GM12878 (cell line): ENCODE data around the gene SLC5A11. TPM values are rescaled to one million over a fixed set of nuclear protein-coding genes. Genes with fewer than 3 reads are reported as not detected.
A peak's percentile ranks its signal among the peaks of the same experiment; 100 is the strongest.

Source experiments
- ATAC-seq: fragments of 200-7000 bp; cut with Tn5 transposase; 3 replicates; pipeline ENCODE4 v1.9.1; 2020; ENCODE audit warnings: mild to moderate bottlenecking, moderate library complexity
- BruUV-seq: library from RNA; stranded (reverse); fragments of 400-500 nt; replicated peaks from 2 replicates; lab custom pipeline; 2021; lab: Mats Ljungman, UMichigan
- CTCF ChIA-PET: fragments of 300-600 bp; sonication (Branson Sonifier 250); formaldehyde crosslinking; extraction: SDS; loops from one replicate; lab custom pipeline; 2021; ENCODE audit warnings: inconsistent platforms; lab: Yijun Ruan, JAX
- POLR2A ChIA-PET: fragments of 350-600 bp; formaldehyde crosslinking; extraction: SDS; loops from one replicate; lab custom pipeline; 2021; ENCODE audit warnings: inconsistent platforms; lab: Charles Lee
- RAD21 ChIA-PET: fragments of 300-600 bp; sonication (Branson Sonifier 250); formaldehyde crosslinking; loops from one replicate; lab custom pipeline; 2023; ENCODE audit warnings: antibody characterized with exemption; ENCODE audit not compliant: unreplicated experiment; lab: Charles Lee
- SMC1A ChIA-PET: fragments of 300-600 bp; sonication (Branson Sonifier 250); formaldehyde crosslinking; loops from one replicate; lab custom pipeline; 2023; ENCODE audit not compliant: unreplicated experiment, uncharacterized antibody; lab: Charles Lee
- DNase-seq: peaks from one replicate; pipeline ENCODE4 v3.0.0-alpha.2; 2011; ENCODE audit warnings: low read depth, low spot score
- FAIRE-seq: peaks from 3 replicates; lab custom pipeline; 2011; peaks lifted over from hg19 to GRCh38; lab: Jason Lieb, UNC
- H2AFZ ChIP-seq: 2 replicates; pipeline ENCODE4 v1.6.0; 2011; ENCODE audit warnings: low read depth, low read length, control low read depth; ENCODE audit not compliant: control insufficient read depth
- H3K27ac ChIP-seq: 2 replicates; pipeline ENCODE4 v1.5.1; 2011; ENCODE audit warnings: control low read depth; ENCODE audit not compliant: control insufficient read depth, insufficient read depth
- H3K27me3 ChIP-seq, 2 experiments: replicated peaks in 1 of 2; 2 replicates each; pipeline versions ENCODE4 v1.6.0 to v1.6.1; 2011; ENCODE audit warnings: low read length in 1 of 2; ENCODE audit not compliant: control insufficient read depth in 2 of 2, insufficient read depth in 2 of 2
- H3K36me3 ChIP-seq, 2 experiments: 2 replicates each; pipeline ENCODE4 v1.5.1; 2011; ENCODE audit warnings: low read length in 1 of 2; ENCODE audit not compliant: control insufficient read depth in 2 of 2, insufficient read depth in 2 of 2
- H3K4me1 ChIP-seq: 2 replicates; pipeline ENCODE4 v1.6.1; 2011; ENCODE audit warnings: mild to moderate bottlenecking, low read length, moderate library complexity, mixed read lengths; ENCODE audit not compliant: control insufficient read depth, insufficient read depth
- H3K4me2 ChIP-seq: 2 replicates; pipeline ENCODE4 v1.6.0; 2011; ENCODE audit warnings: control low read depth; ENCODE audit not compliant: control insufficient read depth, insufficient read depth
- H3K4me3 ChIP-seq: fragments of 200-600 bp; sonication (generic); 2 replicates; pipeline ENCODE4 v1.5.1; 2016
- H3K79me2 ChIP-seq: 2 replicates; pipeline ENCODE4 v1.6.0; 2011; ENCODE audit warnings: low read length; ENCODE audit not compliant: control insufficient read depth, insufficient read depth
- H3K9ac ChIP-seq: 2 replicates; pipeline ENCODE4 v1.8.0; 2011; ENCODE audit warnings: low read length, control low read depth, mixed read lengths; ENCODE audit not compliant: control insufficient read depth, insufficient read depth
- H3K9me3 ChIP-seq: replicated peaks from 3 replicates; pipeline ENCODE4 v1.5.1; 2011; ENCODE audit warnings: mild to moderate bottlenecking, low read length; ENCODE audit not compliant: control insufficient read depth, insufficient read depth
- H4K20me1 ChIP-seq: 2 replicates; pipeline ENCODE4 v1.6.0; 2011; ENCODE audit not compliant: control insufficient read depth, insufficient read depth
- BRCA1 ChIP-seq: IDR thresholded peaks from 2 replicates; pipeline ENCODE4 v1.6.1; 2011; ENCODE audit warnings: low read depth, low read length, improper control_type of control experiment
- CBFB ChIP-seq: IDR thresholded peaks from 2 replicates; pipeline ENCODE4 v1.6.1; 2016; ENCODE audit warnings: antibody characterized with exemption, low read depth
- CREM ChIP-seq: IDR thresholded peaks from 2 replicates; pipeline ENCODE4 v1.6.1; 2014; ENCODE audit warnings: antibody characterized with exemption, low read depth
- GABPA ChIP-seq: IDR thresholded peaks from 2 replicates; pipeline ENCODE4 v1.6.1; 2014; ENCODE audit warnings: antibody characterized with exemption, low read depth, mild to moderate bottlenecking, inconsistent platforms
- HCFC1 ChIP-seq: fragments of 150-350 bp; IDR thresholded peaks from 2 replicates; pipeline ENCODE4 v1.6.1; 2014; ENCODE audit warnings: low read length
- IKZF2 ChIP-seq, 2 experiments: fragments of 450-650 bp; IDR thresholded peaks; 2 replicates each; pipeline ENCODE4 v1.6.1; 2017; ENCODE audit warnings: mild to moderate bottlenecking in 2 of 2, moderate library complexity in 2 of 2
- LARP7 ChIP-seq: fragments of 450-650 bp; IDR thresholded peaks from 2 replicates; pipeline ENCODE4 v1.6.1; 2017; ENCODE audit warnings: mild to moderate bottlenecking
- RAD21 ChIP-seq: IDR thresholded peaks from 2 replicates; pipeline ENCODE4 v1.6.1; 2011; ENCODE audit warnings: mild to moderate bottlenecking, low read depth, low read length, moderate library complexity; ENCODE audit not compliant: insufficient read depth
- RAD51 ChIP-seq: fragments of 450-650 bp; IDR thresholded peaks from 2 replicates; pipeline ENCODE4 v1.6.1; 2016; ENCODE audit warnings: moderate library complexity, mild to moderate bottlenecking, inconsistent platforms
- SMC3 ChIP-seq: IDR thresholded peaks from 2 replicates; pipeline ENCODE4 v1.6.1; 2011; ENCODE audit warnings: low read length, improper control_type of control experiment, borderline replicate concordance
- ZNF207 ChIP-seq: fragments of 450-650 bp; IDR thresholded peaks from 2 replicates; pipeline ENCODE4 v1.6.1; 2014; ENCODE audit warnings: antibody characterized with exemption, mild to moderate bottlenecking, borderline replicate concordance
- WGBS: methylation state at CpG from one replicate; pipeline ENCODE4 v1.1.6; 2016; ENCODE audit warnings: low lambda C conversion rate; ENCODE audit not compliant: insufficient replicate concordance, insufficient coverage; ENCODE audit errors: missing lambda C conversion rate; 5-methylcytosine and 5-hydroxymethylcytosine counted together
- in situ Hi-C: fragments of 300-500 bp; cut with MboI; formaldehyde crosslinking; loops from 9 replicates; pipeline ENCODE4 v1.14.3; 2018; ENCODE audit warnings: mixed read lengths
- intact Hi-C: fragments of 100-400 bp; cut with micrococcal nuclease; formaldehyde crosslinking; loops from one replicate; pipeline ENCODE4 v1.14.2; 2022; ENCODE audit not compliant: unreplicated experiment
- polyA plus RNA-seq, 11 experiments: library from polyadenylated mRNA; depleted of rRNA in 4 of 11; unstranded in 6 of 11; stranded (reverse) in 5 of 11; fragments of >200 nt; fragmentation: Nextera tagmentation in 4 of 11; fragmentation: Illumina TruSeq in 1 of 11; extraction: Ambion mirVana in 4 of 11; extraction: Trizol in 1 of 11; gene quantifications; 1 replicate in 1 of 11; 2 replicates in 10 of 11; pipeline versions ENCODE4 v1.2.1 to v1.2.3, GENCODE V29; 2011 to 2016; ENCODE audit warnings: inconsistent platforms in 2 of 11, missing spikeins in 2 of 11, low read depth in 1 of 11
- total RNA-seq, 4 experiments: library from RNA; depleted of rRNA in 3 of 4; stranded (reverse); fragments of >200 nt in 3 of 4; fragmentation: Illumina TruSeq in 1 of 4; extraction: Trizol in 1 of 4; gene quantifications; 2 replicates each; pipeline versions ENCODE4 v1.2.1 to v1.2.3, GENCODE V29; 2013 to 2021
- TF ChIP-seq, protein P1 (sequence below): fragments of 450-650 bp; IDR thresholded peaks from 2 replicates; pipeline ENCODE4 v1.6.1; 2014; ENCODE audit warnings: mild to moderate bottlenecking
- TF ChIP-seq, protein P2 (sequence below): IDR thresholded peaks from 2 replicates; pipeline ENCODE4 v1.6.1; 2012; ENCODE audit warnings: improper control_type of control experiment, low read depth, low read length; ENCODE audit not compliant: insufficient replicate concordance
- TF ChIP-seq, protein P3 (sequence below): IDR thresholded peaks from 2 replicates; pipeline ENCODE4 v1.6.1; 2011; ENCODE audit warnings: low read depth, mild to moderate bottlenecking, low read length, moderate library complexity, borderline replicate concordance; ENCODE audit errors: extremely low read depth

SLC5A11 gene
- total and polyA plus RNA-seq, 10 of the 15 experiments (the other 5 are each of a cell fraction or from before 2014, with no cell fraction given) = 0.10 TPM; not detected in 9

DNA sequence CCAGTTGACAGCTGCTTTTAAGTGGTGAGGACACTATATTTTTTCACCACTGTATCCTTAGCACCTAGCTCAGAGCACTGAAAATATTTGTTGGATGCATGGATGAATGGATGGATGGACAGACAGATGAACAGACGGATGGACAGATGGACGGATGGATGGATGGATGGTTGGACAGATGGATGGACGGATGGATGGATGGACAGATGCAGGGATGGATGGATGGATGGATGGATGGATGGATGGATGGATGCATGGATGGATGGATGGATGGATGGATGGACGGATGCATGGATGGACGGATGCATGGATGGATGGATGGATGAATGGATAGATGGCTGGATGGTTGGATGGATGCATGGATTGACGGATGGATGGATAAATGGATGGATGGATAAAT is 12.4 kb upstream of the SLC5A11 start (continued):
- TF ChIP-seq, protein P1, sequence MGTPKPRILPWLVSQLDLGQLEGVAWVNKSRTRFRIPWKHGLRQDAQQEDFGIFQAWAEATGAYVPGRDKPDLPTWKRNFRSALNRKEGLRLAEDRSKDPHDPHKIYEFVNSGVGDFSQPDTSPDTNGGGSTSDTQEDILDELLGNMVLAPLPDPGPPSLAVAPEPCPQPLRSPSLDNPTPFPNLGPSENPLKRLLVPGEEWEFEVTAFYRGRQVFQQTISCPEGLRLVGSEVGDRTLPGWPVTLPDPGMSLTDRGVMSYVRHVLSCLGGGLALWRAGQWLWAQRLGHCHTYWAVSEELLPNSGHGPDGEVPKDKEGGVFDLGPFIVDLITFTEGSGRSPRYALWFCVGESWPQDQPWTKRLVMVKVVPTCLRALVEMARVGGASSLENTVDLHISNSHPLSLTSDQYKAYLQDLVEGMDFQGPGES = no peak
- TF ChIP-seq HCFC1 (no peak), ZNF207 (no peak)

DNA sequence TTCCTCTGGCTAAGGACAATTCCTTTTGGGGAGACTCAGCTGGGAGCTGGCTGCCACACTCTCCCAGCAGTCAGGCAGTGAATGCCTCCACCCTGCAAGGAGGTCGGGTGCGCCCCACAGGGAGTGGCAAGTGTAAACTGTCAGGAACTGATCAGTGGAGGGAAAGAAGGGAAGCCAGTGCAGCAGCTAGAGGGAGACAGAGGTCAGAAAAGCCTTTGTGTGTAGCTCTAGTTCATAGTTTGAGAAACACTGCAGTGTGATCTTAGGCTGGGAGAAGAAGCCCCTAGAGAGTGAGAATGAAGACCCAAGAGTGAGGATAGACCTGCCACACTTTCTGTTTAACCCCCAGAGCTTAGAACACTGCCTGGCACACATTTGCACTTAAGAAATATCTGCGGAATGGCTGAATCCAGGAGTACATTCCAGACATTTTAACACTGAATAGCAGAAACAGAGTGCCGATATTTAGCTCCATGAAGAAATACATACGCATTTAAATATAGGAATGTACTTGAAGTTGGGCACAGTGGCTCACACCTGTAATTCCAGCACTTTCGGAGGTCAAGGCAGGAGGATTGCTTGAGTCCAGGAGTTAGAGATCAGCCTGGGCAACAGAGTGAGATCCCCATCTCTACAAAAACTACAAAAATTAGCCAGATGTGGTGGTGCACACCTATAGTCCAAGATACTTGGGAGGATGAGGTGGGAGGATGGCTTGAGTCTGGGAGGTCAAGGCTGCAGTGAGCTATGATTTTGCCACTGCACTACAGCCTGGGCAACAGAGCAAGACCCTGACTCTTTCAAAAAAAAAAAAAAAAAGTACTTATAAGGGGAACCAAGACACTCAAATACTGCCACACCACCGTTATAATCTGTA is 11.1 kb upstream of the SLC5A11 start:
- H3K4me3 ChIP-seq = no peak overlapping the region
- 81% methylated on average over 7 of the region's 7 CpGs for WGBS
- no TSS peak for BruUV-seq
- no peaks in the 10 kb centered on the region for H3K79me2 ChIP-seq
- H2AFZ ChIP-seq = no peak overlapping the region
- RAD21 ChIA-PET = interaction anchor here (0.6 to 1.4 kb wide), 6 partner anchors 74 to 390 kb away, joined by 3 to 16 read pairs (median 4); no protein-coding TSS in a partner anchor
- no peaks in the 10 kb centered on the region for H3K9me3 ChIP-seq
- in situ Hi-C loops (no loop called here), intact Hi-C loops (loop anchor here (10.0 kb wide), 2 partner anchors 280 to 390 kb away; partner anchors contain the start of gene LCMT1)
- H3K27me3 ChIP-seq = no peaks in the 10 kb centered on the region
- no peak overlapping the region for H3K27ac ChIP-seq
- POLR2A ChIA-PET = no interaction called here
- no peak for FAIRE-seq
- CTCF ChIA-PET = interaction anchor here (0.6 to 1.6 kb wide), 5 partner anchors 64 to 390 kb away, joined by 3 to 16 read pairs (median 4); no protein-coding TSS in a partner anchor
- SMC1A ChIA-PET = interaction anchor here (0.6 to 1.3 kb wide), 3 partner anchors 273 to 391 kb away, joined by 4 to 6 read pairs (median 4); no protein-coding TSS in a partner anchor
- no peak overlapping the region for H3K4me2 ChIP-seq
- no peak overlapping the region for H3K9ac ChIP-seq
- peak; percentile 85 for ATAC-seq
- no peaks in the 10 kb centered on the region for H4K20me1 ChIP-seq
- H3K36me3 ChIP-seq = no peaks in the 10 kb centered on the region; a peak in 1 of 4 replicates
- no peaks in the 10 kb centered on the region for H3K4me1 ChIP-seq
- DNase-seq = no peak
- TF ChIP-seq, protein P2, sequence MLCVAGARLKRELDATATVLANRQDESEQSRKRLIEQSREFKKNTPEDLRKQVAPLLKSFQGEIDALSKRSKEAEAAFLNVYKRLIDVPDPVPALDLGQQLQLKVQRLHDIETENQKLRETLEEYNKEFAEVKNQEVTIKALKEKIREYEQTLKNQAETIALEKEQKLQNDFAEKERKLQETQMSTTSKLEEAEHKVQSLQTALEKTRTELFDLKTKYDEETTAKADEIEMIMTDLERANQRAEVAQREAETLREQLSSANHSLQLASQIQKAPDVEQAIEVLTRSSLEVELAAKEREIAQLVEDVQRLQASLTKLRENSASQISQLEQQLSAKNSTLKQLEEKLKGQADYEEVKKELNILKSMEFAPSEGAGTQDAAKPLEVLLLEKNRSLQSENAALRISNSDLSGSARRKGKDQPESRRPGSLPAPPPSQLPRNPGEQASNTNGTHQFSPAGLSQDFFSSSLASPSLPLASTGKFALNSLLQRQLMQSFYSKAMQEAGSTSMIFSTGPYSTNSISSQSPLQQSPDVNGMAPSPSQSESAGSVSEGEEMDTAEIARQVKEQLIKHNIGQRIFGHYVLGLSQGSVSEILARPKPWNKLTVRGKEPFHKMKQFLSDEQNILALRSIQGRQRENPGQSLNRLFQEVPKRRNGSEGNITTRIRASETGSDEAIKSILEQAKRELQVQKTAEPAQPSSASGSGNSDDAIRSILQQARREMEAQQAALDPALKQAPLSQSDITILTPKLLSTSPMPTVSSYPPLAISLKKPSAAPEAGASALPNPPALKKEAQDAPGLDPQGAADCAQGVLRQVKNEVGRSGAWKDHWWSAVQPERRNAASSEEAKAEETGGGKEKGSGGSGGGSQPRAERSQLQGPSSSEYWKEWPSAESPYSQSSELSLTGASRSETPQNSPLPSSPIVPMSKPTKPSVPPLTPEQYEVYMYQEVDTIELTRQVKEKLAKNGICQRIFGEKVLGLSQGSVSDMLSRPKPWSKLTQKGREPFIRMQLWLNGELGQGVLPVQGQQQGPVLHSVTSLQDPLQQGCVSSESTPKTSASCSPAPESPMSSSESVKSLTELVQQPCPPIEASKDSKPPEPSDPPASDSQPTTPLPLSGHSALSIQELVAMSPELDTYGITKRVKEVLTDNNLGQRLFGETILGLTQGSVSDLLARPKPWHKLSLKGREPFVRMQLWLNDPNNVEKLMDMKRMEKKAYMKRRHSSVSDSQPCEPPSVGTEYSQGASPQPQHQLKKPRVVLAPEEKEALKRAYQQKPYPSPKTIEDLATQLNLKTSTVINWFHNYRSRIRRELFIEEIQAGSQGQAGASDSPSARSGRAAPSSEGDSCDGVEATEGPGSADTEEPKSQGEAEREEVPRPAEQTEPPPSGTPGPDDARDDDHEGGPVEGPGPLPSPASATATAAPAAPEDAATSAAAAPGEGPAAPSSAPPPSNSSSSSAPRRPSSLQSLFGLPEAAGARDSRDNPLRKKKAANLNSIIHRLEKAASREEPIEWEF = no peak
- TF ChIP-seq IKZF2 (IDR thresholded peaks at IDR 0.05) = no peak
- TF ChIP-seq GABPA = no peak
- TF ChIP-seq CBFB = no peak
- TF ChIP-seq RAD21 = peak; percentile 57
- no peak for TF ChIP-seq BRCA1
- no peak for TF ChIP-seq CREM
- TF ChIP-seq, protein P3, sequence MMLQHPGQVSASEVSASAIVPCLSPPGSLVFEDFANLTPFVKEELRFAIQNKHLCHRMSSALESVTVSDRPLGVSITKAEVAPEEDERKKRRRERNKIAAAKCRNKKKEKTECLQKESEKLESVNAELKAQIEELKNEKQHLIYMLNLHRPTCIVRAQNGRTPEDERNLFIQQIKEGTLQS = no peak
- TF ChIP-seq LARP7 = no peak
- no peak for TF ChIP-seq RAD51
- TF ChIP-seq SMC3 = peak; percentile 34; the same call in 1 of the 2 replicates
